Limb (tissue), 2 donors: ENCODE data around the gene OBSCN.
A peak's percentile ranks its signal among the peaks of the same experiment; 100 is the strongest.
"Not testable (repeated sequence)": the region's sequence is repeated elsewhere in the genome, so short reads cannot be mapped to it uniquely, and the experiment has no call there.

ENCODE experiments used
- DNase-seq, 2 donors: peaks; one replicate each; pipeline ENCODE4 v3.0.0-alpha.2; 2016; ENCODE audit errors: extremely low spot score in 2 of 2

OBSCN gene

DNA sequence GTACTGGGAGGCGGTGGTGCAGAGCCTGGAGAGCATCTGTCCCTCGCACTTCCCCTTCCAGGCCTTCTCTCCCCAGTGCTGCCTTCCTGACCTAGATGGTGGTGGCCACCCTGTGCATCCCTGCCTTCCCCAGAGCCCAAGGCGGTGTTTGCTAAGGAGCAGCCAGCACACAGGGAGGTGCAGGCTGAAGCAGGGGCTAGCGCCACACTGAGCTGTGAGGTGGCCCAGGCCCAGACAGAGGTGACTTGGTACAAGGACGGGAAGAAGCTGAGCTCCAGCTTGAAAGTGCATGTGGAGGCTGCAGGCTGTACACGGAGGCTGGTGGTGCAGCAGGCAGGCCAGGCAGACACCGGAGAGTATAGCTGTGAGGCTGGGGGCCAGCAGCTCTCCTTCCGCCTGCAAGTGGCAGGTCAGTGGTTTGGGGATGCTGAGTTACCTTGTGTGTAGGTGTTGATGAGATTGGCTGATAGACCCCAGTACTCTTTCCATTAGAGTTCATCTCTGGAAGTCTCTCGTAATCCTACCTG is 51.6 kb downstream of the OBSCN start:
- DNase-seq = no peak

DNA sequence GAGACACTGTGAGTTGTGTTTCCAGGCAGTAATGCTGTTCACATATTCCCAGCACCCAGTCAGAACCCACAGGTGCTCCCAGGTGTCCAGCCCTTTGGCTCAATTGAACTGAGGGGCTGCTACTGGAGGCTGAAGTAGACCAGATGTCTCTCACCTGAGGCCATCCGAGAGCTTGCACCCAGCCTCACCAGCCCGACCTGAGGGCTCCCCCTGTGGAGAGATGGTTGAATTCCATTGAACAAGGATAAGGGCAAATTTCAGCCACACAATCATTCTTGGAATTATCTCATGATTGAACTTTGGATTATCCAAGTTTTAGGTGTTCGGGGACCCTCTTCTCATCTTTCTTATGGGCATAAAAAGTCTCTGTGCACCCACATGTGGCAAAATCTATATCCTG is 52.1 kb downstream of the OBSCN start:
- DNase-seq = no peak

DNA sequence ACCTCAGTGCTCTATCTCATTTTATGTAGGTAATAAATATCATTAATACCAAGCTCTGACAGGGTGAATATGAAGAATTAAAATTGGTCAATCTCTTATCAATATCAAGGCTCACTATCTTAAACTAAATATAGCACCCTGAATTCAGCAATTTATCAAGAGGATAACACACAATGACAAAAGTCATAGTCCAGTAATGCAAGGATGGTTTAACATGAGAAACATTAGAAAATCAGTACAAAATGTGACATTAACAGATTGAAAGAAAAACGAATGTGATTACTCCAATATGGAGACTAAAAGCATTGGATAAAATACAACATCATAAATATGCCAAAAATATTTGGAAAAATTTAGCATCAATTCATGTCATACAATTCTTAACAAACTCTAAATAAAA is 53.9 kb downstream of the OBSCN start:
- no peak for DNase-seq

DNA sequence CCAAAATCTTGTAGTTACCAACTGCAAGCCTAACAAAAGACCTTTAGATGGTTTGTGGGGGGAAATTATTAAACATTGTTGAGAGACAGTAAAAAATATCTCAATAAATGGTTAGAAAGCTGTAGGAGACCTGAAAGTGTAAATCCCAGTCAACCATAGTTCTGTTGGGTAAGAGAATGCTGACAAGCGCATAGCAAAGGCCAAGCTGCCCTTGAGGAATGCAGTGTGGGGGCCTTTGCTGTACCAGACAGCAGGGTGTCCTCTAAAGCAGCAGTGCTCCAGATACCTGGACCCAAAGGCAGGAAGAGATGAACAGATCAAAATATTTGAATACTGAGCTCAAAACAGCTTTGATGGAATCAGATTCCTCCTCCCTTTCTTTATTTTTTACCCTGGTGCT is 54.6 kb downstream of the OBSCN start:
- no peak for DNase-seq

DNA sequence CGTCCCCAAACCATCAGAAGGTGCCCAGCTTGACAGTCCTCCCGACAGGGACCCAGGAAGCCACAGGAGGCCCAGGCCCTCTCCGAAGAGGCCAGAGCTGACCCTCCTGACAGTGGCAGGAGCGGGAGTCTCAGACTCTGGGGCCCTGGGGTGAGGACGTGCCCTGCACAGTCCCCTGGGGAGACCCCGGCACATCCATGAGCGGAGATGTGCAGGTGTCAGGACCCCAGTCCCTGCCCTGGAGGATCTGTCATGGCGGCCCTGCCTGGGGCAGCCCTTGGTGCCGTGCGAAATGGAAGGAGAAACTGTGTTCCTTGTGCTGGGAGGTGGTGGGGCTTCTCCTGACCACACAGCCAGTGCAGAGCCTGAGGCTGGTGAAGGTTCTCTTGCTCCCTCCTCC is 55.8 kb downstream of the OBSCN start:
- DNase-seq = peak in 1 of 2 donors; percentile 23

DNA sequence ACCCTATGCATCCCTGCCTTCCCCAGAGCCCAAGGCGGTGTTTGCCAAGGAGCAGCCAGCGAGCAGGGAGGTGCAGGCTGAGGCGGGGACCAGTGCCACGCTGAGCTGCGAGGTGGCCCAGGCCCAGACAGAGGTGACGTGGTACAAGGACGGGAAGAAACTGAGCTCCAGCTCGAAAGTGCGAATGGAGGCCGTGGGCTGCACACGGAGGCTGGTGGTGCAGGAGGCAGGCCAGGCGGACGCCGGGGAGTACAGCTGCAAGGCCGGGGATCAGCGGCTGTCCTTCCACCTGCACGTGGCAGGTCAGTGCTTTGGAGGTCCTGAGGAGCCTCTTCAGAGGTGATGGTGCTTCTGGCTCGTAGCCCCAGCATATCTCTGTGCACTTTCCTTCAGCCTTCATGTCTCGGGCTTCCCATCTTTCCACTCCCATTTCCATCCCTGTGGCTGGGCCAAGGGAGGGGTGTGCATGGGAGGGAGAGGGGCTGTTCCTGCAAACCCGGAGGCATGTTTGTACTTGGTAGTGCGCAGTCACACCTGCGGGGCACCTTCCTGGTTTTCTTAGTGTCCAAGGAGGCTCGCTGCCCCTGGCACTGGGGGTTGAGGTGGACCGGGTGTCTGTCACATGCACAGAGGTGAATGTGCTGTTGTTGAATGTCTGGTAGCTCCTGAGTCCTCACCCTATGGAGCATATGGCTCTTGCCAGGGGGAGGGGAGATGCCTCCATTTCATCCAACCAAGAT is 56.4 kb downstream of the OBSCN start:
- DNase-seq = no peak

DNA sequence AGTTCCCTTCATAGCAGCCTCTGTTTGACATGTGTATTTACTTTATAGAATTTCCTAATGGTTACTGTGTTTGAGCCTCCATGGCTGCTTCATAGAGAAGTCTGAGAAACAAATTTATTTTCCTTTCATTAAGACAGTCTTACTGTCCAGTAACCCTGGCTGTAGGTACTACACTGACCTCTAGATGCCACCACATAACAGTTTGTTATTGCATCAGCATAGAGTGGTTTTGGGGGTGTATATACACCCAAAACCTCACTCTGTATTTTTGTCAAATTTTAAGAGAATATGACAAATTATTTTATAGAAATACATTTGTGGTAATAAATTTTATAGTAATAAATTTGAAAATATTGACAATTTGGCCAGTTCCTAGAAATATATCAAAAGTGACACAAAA is 57.3 kb downstream of the OBSCN start:
- DNase-seq = no peak

DNA sequence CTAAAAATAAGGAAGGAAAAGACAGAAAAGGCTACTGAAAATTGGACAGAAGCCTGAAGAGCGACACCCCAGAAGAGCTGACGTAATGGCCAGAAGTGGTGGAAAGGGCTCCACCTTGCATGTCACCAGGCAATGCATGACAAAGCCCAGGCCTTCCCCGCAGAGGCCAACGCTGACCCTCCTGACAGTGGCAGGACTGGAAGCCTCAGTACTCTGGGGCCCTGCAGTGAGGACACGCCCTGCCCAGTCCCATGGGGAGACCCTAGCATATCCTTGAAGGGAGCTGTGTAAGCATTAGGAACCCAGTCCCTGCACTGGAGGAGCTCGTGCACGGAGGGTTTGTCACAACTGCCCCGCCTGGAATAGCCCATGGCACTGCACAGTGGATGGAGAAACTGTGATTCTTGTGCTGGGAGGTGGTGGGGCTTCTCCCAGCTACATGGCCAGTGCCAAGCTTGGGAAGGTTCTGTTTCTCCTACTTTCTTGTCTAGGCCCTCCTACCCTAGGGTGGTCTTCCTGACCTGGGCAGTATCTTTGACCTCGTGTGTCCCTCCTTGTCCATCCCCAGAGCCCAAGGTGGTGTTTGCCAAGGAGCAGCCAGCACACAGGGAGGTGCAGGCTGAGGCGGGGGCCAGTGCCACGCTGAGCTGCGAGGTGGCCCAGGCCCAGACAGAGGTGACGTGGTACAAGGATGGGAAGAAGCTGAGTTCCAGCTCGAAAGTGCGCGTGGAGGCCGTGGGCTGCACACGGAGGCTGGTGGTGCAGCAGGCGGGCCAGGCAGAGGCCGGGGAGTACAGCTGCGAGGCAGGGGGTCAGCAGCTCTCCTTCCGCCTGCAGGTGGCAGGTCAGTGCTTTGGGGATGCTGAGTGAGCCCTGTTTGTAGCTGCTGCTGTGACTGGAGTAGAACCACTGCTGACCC is 60.4 kb downstream of the OBSCN start:
- no peak for DNase-seq

DNA sequence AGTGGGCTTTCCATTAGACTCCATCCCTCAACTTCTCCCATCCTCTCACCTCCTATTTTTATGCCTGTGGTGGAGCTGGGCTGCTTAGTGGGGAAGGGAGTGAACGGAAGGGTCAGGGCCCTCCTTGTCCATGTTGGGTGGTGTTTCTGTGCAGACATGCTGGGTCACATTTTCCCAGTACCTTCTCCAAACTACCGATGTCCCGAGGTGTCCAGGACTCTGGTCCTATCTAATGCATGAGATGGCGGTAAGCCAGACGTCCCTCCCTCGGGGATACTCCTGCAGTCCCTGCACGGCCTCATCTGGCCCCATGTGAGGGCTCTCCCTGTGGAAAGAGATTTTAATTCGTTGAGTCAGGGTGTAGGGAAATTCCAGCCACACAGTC is 61.0 kb downstream of the OBSCN start:
- peak in 1 of 2 donors; percentile 21 for DNase-seq

DNA sequence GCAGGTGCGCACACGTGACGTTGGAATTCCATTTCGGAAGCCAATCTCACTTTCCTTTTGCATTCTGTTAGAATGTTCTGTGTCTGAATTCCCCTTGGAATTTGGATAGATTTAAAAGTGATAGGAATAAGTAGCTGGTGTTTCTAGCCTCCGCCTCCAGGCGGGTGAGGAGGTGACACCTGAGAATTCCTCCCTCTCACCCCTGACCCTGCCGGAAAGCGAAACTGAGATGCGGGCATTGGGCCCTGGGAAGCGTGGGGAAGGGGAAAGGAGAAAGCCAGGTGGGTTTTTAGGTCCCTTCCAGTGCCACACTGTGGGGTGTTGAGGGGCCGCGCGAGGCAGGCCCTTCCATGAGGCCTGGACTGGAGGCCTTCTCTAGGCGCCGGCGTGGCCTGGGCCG is 61.6 kb downstream of the OBSCN start:
- DNase-seq = not testable (repeated sequence)

DNA sequence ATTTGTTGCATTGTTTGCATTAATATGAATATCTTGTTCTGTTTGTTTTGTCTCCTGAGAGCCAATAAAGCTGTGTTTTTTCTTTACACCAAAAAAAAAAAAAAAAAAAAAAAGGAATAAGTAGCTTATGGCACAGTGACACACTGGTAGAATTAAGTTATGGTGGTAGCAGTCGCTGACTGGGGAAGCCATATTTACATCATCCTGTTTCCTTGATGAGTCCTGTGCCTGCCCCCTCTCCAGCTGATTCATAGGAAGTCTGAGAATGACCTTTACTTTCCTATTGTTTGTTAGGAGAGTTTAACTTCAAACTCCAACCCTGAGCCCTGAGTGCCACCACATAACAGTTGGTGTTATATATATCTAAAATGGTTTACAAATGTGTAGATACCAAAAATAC is 62.2 kb downstream of the OBSCN start:
- DNase-seq = no peak

DNA sequence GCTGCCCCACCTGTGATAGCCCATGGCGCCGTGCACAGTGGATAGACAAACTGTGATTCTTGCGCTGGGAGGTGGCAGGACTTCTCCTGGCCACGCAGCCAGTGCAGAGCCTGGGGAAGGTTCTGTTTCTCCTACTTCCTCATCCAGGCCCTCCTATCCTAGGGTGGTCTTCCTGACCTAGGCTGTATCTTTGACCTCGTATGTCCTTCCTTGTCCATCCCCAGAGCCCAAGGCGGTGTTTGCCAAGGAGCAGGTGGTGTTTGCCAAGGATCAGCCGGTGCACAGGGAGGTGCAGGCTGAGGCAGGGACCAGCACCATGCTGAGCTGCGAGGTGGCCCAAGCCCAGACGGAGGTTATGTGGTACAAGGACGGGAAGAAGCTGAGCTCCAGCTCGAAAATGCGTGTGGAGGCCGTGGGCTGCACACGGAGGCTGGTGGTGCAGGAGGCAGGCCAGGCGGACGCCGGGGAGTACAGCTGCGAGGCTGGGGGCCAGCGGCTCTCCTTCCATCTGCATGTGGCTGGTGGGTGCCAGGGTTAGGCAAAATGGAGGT is 63.9 kb downstream of the OBSCN start:
- DNase-seq = peak in 1 of 2 donors; percentile 21

DNA sequence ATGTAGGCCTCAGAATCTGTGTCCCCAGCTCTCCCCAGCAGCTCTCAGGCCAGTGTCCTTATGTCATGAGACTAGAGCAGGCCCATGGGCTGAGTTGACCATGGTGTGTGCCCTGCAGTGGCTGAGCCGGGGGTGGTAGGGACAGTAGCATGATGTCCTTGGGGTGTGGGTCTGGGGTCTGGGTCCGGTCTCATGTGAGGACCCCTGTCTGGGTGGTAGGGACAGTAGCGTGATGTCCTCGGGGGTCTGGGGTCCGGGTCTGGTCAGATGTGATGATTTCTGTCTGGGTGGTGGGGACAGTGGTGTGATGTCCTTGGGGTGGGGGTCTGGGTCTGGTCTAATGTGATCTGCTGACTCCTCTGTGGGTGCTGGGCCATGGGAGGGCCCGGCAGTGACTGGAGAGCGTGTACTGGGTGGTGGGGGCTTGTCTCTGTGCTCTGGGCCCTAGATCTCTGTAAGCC is 64.5 kb downstream of the OBSCN start:
- DNase-seq = peak in 1 of 2 donors; percentile 20

DNA sequence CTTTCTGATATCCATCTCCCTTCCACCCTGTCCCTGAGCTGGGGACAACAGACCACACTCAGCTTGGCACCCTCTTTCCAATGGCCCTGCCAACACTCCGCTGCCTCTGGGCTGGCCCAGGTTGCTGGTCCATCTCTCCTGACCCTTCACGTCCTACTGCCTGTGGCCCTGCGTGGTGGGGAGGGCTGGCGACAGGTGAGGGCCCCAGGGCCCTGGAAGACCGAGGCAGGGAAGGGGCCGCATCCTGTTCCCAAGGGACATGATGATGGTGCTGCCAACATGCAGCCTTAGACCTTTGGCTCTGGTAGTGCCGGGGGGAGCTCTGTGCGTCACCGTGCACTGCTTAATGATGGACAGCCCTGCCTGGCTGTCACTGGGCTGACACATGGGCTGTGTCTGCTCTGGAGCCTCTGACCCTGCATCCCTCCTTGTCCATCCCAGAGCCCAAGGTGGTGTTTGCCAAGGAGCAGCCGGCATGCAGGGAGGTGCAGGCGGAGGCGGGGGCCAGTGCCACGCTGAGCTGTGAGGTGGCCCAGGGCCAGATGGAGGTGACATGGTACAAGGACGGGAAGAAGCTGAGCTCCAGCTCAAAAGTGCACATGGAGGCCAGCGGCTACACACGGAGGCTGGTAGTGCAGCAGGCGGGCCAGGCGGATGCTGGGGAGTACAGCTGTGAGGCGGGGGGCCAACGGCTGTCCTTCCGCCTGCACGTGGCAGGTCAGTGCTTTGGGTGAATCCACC is 65.2 kb downstream of the OBSCN start:
- DNase-seq = peak in 1 of 2 donors; percentile 21

DNA sequence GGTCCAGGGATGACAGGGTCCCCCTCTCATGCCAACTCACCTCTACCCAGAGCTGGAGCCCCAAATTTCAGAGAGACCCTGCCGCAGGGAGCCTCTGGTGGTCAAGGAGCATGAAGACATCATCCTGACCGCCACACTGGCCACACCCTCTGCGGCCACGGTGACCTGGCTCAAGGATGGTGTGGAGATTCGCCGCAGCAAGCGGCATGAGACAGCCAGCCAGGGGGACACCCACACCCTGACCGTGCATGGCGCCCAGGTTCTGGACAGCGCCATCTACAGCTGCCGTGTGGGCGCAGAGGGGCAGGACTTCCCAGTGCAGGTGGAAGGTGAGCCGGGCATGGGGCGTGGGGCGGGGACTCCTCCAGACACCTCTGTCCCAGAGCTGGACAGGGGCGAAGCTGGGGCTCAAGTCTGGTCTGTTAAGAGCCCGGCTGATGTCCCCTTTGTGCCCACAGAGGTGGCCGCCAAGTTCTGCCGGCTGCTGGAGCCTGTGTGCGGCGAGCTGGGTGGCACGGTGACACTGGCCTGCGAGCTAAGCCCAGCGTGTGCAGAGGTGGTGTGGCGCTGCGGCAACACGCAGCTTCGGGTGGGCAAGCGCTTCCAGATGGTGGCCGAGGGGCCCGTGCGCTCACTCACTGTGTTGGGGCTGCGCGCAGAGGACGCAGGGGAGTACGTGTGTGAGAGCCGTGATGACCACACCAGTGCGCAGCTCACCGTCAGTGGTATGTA is 66.0 kb downstream of the OBSCN start:
- DNase-seq = peak in 1 of 2 donors; percentile 23

DNA sequence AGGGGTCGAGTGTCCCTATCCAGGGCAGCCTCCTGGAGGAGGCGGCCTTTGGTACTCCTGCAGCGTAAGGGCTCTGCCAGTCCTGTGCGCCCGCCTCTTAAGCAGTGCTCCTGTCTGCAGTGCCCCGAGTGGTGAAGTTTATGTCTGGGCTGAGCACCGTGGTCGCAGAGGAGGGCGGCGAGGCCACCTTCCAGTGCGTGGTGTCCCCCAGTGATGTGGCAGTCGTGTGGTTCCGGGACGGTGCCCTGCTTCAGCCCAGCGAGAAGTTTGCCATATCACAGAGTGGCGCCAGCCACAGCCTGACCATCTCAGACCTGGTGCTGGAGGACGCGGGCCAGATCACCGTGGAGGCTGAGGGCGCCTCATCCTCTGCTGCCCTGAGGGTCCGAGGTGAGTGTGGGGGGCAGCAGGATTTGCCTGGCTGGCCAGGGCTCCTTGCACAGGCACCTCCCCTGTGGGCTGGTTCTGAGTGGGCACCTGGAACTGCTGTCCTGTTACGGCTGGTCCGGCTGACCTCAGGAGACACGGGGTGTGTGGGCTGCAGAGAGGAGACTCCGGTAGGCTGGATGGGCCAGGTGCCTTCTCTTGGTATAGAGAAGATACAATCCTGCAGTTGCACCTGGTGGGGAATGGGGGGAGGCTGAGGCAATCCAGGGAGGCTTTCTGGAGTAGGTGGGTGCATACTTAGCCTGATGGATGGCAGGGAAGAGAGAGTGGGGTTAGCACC is 66.8 kb downstream of the OBSCN start:
- DNase-seq = peak in 1 of 2 donors; percentile 29

DNA sequence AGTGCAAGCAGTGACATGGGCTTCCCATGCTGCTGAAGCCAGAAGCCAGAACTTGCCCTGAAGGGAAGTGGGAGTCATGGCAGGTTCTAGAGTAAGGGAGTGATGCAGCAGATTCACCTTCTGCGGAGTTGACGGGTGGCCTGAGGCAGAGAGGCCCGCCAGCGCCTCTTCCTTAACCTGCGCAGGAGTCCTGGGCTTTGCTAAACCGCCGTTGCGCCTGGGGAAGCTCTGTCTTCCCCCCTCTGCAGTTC is 67.3 kb downstream of the OBSCN start:
- no peak for DNase-seq

DNA sequence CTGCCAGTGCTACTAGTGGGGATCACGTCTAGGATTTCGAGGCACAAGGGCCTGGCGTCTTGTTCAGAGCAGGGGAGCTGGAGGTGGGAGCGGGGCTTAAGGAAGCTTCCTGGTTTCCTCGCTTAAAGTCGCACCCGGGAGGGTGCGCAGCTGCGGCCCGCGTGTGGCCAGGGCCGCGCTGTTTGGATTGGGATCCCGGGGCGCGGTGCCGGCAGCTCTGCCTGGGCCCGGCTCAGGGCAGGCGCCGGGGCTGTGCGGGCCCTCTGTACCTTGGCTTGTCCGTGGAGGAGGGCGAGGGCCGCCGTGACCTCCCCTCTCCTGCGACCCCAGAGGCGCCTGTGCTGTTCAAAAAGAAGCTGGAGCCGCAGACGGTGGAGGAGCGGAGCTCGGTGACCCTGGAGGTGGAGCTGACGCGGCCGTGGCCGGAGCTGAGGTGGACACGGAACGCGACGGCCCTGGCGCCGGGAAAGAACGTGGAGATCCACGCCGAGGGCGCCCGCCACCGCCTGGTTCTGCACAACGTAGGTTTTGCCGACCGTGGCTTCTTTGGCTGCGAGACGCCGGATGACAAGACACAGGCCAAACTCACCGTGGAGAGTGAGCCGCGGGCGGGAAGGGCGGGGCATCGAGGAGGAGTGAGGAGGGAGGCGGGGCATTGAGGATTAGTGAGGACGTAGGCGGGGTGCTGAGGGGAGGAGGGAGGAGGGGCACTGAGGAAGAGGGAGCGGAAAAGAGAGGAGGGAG is 67.8 kb downstream of the OBSCN start:
- peak; percentile 90 to 91 for DNase-seq

DNA sequence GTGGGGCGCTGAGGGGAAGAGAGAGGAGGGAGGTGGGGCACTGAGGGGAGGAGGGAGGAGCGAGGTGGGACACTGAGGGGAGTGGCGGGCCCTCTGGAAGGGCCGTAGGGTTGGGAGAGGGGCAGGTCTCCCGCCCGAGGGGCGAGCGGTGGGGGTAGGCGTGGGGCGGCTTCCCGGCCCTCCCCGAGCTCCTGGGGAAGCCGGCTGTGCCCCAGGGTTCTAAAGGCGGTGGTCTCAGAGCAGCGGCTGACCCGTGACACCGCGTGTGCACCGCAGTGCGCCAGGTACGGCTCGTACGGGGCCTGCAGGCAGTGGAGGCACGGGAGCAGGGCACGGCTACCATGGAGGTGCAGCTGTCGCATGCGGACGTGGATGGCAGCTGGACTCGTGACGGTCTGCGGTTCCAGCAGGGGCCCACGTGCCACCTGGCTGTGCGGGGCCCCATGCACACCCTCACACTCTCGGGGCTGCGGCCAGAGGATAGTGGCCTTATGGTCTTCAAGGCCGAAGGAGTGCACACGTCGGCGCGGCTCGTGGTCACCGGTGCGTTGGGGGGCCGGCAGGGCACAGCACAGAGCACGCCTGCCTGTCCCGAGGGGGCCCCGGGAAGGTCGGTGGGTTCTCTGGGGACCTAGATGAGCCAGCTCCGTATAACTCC is 68.5 kb downstream of the OBSCN start:
- DNase-seq = no peak
